Fibroblast of skin of left quadriceps (primary cell): ENCODE measurements around the gene P2RX2.

Source experiments
- DNase-seq, 2 experiments: peaks; one replicate each; pipeline ENCODE4 v3.0.0-alpha.2; 2013; ENCODE audit warnings: low read depth in 2 of 2

The P2RX2 gene

DNA sequence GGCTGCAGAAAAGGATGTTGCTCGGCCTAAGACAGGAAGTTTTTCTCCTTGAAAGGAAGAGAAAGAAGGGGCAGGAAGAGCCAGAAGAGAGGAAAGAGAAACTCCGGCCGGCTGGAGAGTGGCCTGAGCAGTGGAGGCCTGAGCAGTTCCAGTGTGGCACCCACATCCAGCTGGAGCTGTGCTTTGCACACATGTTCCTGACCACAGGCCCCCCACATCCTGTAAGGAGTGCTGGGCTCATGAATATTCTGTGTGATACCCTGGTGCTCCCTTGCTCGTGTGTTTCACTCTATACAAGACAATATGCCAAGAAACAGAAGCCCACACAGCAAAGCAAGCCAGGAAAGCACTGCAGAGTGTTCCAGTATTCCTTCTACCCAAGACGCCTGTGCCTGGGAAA is 41.5 kb downstream of the P2RX2 start:
- DNase-seq = no peak

DNA sequence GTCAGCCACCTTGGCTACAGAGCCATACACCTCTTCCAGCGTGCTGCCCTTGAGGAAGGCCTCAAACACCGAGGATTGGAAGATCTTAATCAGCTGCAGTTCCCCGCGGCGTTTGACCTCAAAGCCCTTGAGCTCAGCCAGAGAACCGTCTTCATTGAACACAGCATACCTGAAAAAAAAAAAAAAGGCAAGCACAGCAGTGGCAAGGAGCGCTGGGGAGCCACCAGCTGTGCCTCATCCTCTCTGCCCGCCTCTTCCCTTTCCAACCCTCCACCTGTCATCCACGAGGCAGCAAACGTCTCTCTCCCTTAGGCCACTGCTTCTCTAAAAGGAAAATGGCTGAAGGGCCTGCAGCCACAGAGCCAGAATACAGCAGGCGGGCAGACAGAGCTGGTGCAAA is 42.4 kb downstream of the P2RX2 start:
- DNase-seq = no peak

- DNase-seq = no peak
Observed at GRCh38 chr12:132661972-132662371, 43.4 kb downstream of the P2RX2 start.

GRCh38 chr12:132662901-132663755 is 44.6 kb downstream of the P2RX2 start:
- DNase-seq = no peak

DNA sequence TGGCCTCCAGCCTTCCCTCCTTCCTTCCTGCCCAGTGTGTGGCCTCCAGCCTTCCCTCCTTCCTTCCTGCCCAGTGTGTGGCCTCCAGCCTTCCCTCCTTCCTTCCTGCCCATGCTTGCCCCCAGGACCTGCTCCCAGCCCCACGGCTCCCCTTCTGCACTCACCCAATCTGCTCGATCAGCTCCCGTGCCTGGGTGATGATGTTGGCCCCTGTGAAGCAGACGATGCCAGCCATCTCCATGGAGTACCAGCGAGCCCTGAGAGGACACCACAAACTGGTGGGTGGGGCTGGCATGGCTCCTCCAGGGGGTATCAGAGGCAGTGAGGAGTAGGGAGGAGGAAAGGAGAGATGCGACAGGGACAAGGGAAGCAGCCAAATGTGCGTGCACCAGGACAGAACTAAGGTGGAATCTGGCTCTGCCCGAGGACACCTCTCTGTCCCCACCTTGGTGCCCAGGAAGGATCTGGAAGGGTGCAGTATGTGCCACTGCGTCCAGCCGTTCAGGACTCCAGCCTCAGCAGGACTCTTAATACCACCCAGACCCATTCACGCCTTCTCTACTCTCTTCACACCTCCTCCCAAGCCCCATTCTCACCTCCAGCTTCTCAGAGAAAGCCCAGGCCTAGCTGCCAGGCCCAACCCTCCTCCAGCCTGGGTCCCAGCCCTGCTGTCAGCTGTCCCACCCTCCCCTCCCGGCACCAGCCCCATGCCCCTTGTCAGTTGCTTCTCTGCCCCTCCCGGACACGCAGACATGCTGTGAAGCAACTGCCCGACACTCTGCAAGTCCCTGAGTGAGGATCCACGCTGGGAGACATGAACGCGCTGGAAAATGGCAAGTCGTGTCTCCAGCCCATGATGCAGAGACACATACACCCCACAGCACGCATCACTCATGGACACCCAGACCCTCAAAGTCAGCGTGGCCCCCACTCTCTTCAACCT is 45.9 kb downstream of the P2RX2 start:
- no peak for DNase-seq

DNA sequence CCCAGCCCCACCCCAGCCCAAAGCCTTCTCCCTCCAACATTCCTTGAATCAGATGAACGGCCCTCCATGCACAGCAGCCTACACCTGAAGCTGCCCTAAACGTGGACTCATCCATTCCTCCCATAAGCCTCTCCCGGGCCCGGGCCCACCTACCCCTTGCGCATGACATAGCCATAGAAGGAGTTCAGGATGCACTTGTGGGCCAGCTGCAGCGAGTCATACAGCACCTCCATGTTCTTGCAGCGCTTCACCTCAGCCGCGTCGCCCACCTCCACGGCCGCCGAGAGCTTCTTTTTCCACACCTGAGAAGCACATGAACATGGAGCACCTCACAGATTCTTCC is 46.5 kb downstream of the P2RX2 start:
- DNase-seq = no peak

- no peak for DNase-seq
Observed at GRCh38 chr12:132665794-132666193, 47.2 kb downstream of the P2RX2 start.

- DNase-seq = no peak
Observed at GRCh38 chr12:132668191-132669088, 49.9 kb downstream of the P2RX2 start.

- no peak for DNase-seq
Observed at GRCh38 chr12:132669166-132669879, 50.7 kb downstream of the P2RX2 start.
